HK-2 (cell line): ENCODE data around the gene NUDT8.
A peak's percentile ranks its signal among the peaks of the same experiment; 100 is the strongest.
"Not testable (repeated sequence)": the region's sequence is repeated elsewhere in the genome, so short reads cannot be mapped to it uniquely, and the experiment has no call there.

Experiments used
- DNase-seq: peaks from one replicate; pipeline ENCODE4 v3.0.0-alpha.2; 2018; ENCODE audit not compliant: unreplicated experiment

Gene NUDT8

DNA sequence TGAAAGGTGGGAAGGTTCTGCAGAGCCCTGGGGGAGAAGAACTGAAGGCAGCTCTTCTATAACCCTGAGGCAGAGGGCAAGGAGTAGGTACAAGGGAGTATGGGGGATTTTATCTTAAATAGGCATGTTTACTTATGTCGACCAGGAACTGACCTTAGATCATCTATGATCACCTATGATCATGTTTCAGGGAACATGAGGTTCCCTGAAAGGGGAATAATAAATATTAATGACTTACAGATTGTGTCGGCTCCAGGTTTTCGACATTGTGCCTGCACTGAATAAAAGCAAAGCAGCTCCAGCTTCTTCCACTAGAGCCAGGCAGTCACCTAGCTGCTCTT is 36.2 kb downstream of the NUDT8 start:
- no peak for DNase-seq

- DNase-seq: no peak
Measured at GRCh38 chr11:67592880-67593564, 36.7 kb downstream of the NUDT8 start.

DNA sequence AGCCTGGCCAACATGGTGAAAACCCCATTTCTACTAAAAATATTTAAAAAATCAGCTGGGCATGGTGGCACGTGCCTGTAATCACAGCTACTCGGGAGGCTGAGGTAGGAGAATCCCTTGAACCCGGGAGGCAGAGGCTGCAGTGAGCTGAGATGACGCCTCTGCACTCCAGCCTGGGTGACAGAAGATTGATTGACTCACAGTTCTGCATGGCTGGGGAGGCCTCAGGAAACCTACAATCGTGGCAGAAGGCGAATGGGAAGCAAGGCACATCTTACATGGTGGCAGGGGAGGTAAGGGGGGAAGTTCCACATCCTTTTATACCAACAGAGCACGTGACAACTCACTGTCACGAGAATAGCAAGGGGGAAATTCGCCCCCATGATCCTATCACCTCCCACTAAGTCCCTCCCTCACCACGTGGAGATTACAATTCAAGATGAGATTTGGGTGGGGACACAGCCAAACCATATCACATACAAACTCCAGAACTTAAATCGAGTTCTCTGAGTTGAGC is 40.8 kb downstream of the NUDT8 start:
- not testable (repeated sequence) for DNase-seq

GRCh38 chr11:67588136-67588503 is 41.6 kb downstream of the NUDT8 start:
- no peak for DNase-seq

DNA sequence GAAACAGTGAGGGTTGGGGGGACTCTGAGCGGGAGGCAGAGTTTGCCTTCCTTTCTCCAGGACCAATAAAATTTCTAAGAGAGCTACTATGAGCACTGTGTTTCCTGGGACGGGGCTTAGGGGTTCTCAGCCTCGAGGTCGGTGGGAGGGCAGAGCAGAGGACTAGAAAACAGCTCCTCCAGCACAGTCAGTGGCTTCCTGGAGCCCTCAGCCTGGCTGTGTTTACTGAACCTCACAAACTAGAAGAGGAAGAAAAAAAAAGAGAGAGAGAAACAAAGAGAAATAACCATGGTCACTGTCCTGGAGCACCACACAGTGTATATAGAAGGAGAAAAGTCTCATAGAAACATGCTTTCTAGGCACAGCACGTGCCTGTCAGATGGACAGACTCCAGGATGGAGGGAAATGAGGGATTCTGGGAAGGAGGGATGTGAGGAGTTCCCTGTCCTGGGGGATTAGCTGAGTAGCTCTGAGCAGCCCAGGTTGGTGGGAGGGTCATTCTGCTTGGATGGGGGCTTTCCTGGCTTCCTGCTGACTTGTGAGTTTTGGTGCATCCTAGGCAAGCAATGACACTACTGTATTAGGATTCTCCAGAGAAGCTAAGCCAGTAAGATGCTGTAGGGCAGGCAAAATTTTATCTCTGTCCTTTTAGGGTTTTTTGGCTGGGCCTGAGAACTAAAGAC is 43.0 kb downstream of the NUDT8 start:
- DNase-seq: no peak

GRCh38 chr11:67585911-67586310 is 43.8 kb downstream of the NUDT8 start:
- no peak for DNase-seq

DNA sequence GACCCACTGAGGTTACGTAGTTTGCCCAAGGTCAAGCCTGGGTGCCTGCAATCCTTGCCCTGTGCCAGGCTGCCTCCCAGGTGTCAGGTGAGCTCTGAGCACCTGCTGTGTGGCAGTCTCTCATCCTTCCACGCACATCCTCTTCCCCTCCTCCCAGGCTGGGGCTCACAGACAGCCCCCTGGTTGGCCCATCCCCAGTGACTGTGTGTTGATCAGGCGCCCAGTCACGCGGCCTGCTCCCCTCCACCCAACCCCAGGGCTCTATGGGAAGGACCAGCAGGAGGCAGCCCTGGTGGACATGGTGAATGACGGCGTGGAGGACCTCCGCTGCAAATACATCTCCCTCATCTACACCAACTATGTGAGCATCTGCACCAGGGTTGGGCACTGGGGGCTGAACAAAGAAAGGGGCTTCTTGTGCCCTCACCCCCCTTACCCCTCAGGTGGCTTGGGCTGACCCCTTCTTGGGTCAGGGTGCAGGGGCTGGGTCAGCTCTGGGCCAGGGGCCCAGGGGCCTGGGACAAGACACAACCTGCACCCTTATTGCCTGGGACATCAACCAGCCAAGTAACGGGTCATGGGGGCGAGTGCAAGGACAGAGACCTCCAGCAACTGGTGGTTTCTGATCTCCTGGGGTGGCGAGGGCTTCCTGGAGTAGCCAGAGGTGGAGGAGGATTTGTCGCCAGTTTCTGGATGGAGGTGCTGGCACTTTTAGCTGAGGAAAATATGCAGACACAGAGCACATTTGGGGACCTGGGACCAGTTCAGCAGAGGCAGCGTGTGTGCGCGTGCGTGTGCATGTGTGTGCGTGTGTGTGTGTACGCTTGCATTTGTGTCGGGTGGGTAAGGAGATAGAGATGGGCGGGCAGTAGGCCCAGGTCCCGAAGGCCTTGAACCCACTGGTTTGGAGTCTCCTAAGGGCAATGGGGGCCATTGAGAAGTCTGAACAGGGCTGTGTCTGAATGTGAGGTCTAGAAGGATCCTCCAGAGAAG is 44.6 kb downstream of the NUDT8 start:
- no peak for DNase-seq

- no peak for DNase-seq
Measured at GRCh38 chr11:67584205-67584880, 45.4 kb downstream of the NUDT8 start.

DNA sequence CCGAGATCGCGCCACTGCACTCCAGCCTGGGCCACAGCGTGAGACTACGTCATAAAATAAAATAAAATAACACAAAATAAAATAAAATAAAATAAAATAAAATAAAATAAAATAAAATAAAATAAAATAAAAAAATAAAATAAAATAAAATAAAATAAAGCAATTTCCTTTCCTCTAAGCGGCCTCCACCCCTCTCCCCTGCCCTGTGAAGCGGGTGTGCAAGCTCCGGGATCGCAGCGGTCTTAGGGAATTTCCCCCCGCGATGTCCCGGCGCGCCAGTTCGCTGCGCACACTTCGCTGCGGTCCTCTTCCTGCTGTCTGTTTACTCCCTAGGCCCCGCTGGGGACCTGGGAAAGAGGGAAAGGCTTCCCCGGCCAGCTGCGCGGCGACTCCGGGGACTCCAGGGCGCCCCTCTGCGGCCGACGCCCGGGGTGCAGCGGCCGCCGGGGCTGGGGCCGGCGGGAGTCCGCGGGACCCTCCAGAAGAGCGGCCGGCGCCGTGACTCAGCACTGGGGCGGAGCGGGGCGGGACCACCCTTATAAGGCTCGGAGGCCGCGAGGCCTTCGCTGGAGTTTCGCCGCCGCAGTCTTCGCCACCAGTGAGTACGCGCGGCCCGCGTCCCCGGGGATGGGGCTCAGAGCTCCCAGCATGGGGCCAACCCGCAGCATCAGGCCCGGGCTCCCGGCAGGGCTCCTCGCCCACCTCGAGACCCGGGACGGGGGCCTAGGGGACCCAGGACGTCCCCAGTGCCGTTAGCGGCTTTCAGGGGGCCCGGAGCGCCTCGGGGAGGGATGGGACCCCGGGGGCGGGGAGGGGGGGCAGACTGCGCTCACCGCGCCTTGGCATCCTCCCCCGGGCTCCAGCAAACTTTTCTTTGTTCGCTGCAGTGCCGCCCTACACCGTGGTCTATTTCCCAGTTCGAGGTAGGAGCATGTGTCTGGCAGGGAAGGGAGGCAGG is 46.2 kb downstream of the NUDT8 start, which contains the start of gene GSTP1:
Gene GSTP1, plus strand, starts transcription at position 566 of the 958 bp plus-strand sequence. Its CDS starts 32 bp downstream, at position 598.
- DNase-seq: peak; percentile 87

GRCh38 chr11:67582011-67582410 is 47.7 kb downstream of the NUDT8 start:
- DNase-seq: no peak

- no peak for DNase-seq
Measured at GRCh38 chr11:67581469-67581868, 48.3 kb downstream of the NUDT8 start.

GRCh38 chr11:67577951-67578350 is 51.8 kb downstream of the NUDT8 start:
- no peak for DNase-seq
